MCF 10A (cell line): ENCODE measurements around the gene TRAF1. TPM values are rescaled to one million over a fixed set of nuclear protein-coding genes. Genes with fewer than 3 reads are reported as not detected.
A peak's percentile ranks its signal among the peaks of the same experiment; 100 is the strongest.

ENCODE experiments used
- BruUV-seq: library from RNA; stranded (reverse); fragments of 400-500 nt; replicated peaks from 2 replicates; lab custom pipeline; 2021; lab: Mats Ljungman, UMichigan
- CTCF ChIA-PET: fragments of 300-600 bp; sonication (Branson Sonifier 250); formaldehyde crosslinking; extraction: SDS; loops from one replicate; lab custom pipeline; 2021; ENCODE audit warnings: antibody characterized with exemption, inconsistent platforms; lab: Yijun Ruan, JAX
- POLR2A ChIA-PET: fragments of 300-600, 350-650 bp; sonication (Branson Sonifier 250); formaldehyde crosslinking; extraction: SDS; loops from one replicate; lab custom pipeline; 2020; ENCODE audit warnings: antibody characterized with exemption, inconsistent platforms; lab: Yijun Ruan, JAX
- DNase-seq: peaks from one replicate; pipeline ENCODE4 v3.0.0-alpha.2; 2018; ENCODE audit not compliant: unreplicated experiment
- H3K27ac Mint-ChIP-seq: one replicate; pipeline ENCODE4 v1.8.0; 2022; ENCODE audit warnings: mild to moderate bottlenecking, low read depth, mixed read lengths; ENCODE audit not compliant: unreplicated experiment
- H3K27me3 Mint-ChIP-seq: one replicate; pipeline ENCODE4 v1.8.0; 2022; ENCODE audit warnings: mixed read lengths; ENCODE audit not compliant: insufficient read depth, unreplicated experiment
- H3K36me3 Mint-ChIP-seq: one replicate; pipeline ENCODE4 v1.8.0; 2022; ENCODE audit warnings: mild to moderate bottlenecking, moderate library complexity, mixed read lengths; ENCODE audit not compliant: insufficient read depth, unreplicated experiment
- H3K4me1 Mint-ChIP-seq: one replicate; pipeline ENCODE4 v1.8.0; 2022; ENCODE audit warnings: mixed read lengths; ENCODE audit not compliant: insufficient read depth, unreplicated experiment
- H3K4me3 Mint-ChIP-seq: one replicate; pipeline ENCODE4 v1.8.0; 2022; ENCODE audit warnings: mild to moderate bottlenecking, moderate library complexity, mixed read lengths; ENCODE audit not compliant: unreplicated experiment
- H3K9me3 Mint-ChIP-seq: one replicate; pipeline ENCODE4 v1.8.0; 2022; ENCODE audit warnings: mixed read lengths; ENCODE audit not compliant: unreplicated experiment
- intact Hi-C: fragments of 100-400 bp; cut with micrococcal nuclease; formaldehyde crosslinking; loops from 2 replicates; pipeline ENCODE4 v1.14.1; 2022
- total RNA-seq: library from RNA; stranded (reverse); gene quantifications from 2 replicates; pipeline ENCODE4 v1.2.3, GENCODE V29; 2022
- TF ChIP-seq, protein P1 (sequence below): fragments of 200-600 bp; IDR thresholded peaks from one replicate; pipeline ENCODE4 v1.8.0; 2022; ENCODE audit warnings: antibody characterized with exemption, mild to moderate bottlenecking; ENCODE audit not compliant: unreplicated experiment

TRAF1 gene
- total RNA-seq, 1 experiment from 2014 or later, result 0.84 TPM

DNA sequence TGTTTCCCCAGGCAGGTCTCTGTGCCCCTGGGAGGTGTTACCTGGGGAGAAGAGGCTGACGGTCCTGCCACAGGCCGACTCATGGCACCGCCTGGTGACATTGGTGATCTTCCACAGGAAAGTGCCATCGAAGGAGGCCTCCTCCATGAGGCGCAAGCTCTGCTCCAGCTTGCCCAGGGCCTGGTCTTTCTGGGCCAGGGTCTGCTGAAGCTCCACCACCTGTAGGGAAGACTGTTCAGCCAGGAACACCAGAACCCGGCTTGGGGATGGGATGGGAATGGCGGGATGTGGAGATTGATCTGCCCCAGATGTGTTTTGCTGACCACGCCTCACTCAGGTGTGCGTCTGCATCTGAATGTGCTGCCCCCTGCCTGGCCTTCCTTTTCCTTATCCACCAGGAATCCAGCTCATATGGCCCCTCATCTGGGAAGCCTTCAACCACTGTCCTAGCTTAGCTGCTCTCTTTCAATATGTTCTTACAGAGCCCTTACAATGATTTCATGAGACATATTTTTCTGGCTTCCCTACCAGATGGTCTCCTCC, 15.2 kb downstream of the TRAF1 start:
- BruUV-seq, result no TSS peak
- intact Hi-C loops, result no loop called here
- DNase-seq, result no peak
- ChIA-PET CTCF (interaction anchor here (0.5 to 1.4 kb wide), 5 partner anchors 25 to 460 kb away, joined by 3 to 5 read pairs (median 4); no protein-coding TSS in a partner anchor), POLR2A (no interaction called here)
- TF ChIP-seq, protein P1, sequence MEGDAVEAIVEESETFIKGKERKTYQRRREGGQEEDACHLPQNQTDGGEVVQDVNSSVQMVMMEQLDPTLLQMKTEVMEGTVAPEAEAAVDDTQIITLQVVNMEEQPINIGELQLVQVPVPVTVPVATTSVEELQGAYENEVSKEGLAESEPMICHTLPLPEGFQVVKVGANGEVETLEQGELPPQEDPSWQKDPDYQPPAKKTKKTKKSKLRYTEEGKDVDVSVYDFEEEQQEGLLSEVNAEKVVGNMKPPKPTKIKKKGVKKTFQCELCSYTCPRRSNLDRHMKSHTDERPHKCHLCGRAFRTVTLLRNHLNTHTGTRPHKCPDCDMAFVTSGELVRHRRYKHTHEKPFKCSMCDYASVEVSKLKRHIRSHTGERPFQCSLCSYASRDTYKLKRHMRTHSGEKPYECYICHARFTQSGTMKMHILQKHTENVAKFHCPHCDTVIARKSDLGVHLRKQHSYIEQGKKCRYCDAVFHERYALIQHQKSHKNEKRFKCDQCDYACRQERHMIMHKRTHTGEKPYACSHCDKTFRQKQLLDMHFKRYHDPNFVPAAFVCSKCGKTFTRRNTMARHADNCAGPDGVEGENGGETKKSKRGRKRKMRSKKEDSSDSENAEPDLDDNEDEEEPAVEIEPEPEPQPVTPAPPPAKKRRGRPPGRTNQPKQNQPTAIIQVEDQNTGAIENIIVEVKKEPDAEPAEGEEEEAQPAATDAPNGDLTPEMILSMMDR, result no peak
- Mint-ChIP-seq H3K27me3 (no peaks in the 10 kb centered on the region), H3K4me1 (peaks cover 15% of the 10 kb centered on the region), H3K4me3 (no peak overlapping the region), H3K9me3 (no peaks in the 10 kb centered on the region), H3K27ac (peak overlapping the region; percentile 61), H3K36me3 (peaks cover 7% of the 10 kb centered on the region)

GRCh38 chr9:120910643-120911042, 16.0 kb downstream of the TRAF1 start:
- BruUV-seq, result no TSS peak
- no peaks in the 10 kb centered on the region for H3K27me3 Mint-ChIP-seq
- H3K4me1 Mint-ChIP-seq, result peaks cover 14% of the 10 kb centered on the region
- intact Hi-C loops, result no loop called here
- ChIA-PET POLR2A (no interaction called here), CTCF (interaction anchor here (0.8 to 1.4 kb wide), 2 partner anchors 155 to 461 kb away, joined by 4 read pairs; no protein-coding TSS in a partner anchor)
- peak; percentile 76 for DNase-seq
- peak overlapping the region; percentile 61 for H3K27ac Mint-ChIP-seq
- TF ChIP-seq, protein P1, result no peak
- H3K36me3 Mint-ChIP-seq, result peaks cover 7% of the 10 kb centered on the region
- H3K4me3 Mint-ChIP-seq, result no peak overlapping the region
- no peaks in the 10 kb centered on the region for H3K9me3 Mint-ChIP-seq

- DNase-seq, result peak; percentile 67
- CTCF ChIA-PET, result no interaction called here
- POLR2A ChIA-PET, result no interaction called here
- TF ChIP-seq, protein P1, result no peak
- H3K27ac Mint-ChIP-seq, result no peak overlapping the region
- no peaks in the 10 kb centered on the region for H3K9me3 Mint-ChIP-seq
- peaks cover 11% of the 10 kb centered on the region for H3K4me1 Mint-ChIP-seq
- H3K4me3 Mint-ChIP-seq, result no peak overlapping the region
- BruUV-seq, result no TSS peak
- intact Hi-C loops, result no loop called here
- H3K36me3 Mint-ChIP-seq, result peaks cover 7% of the 10 kb centered on the region
- H3K27me3 Mint-ChIP-seq, result no peaks in the 10 kb centered on the region
Measured at GRCh38 chr9:120909904-120910303, 16.7 kb downstream of the TRAF1 start.

GRCh38 chr9:120905315-120906164, 21.1 kb downstream of the TRAF1 start:
- TF ChIP-seq, protein P1, result no peak
- POLR2A ChIA-PET, result no interaction called here
- CTCF ChIA-PET, result no interaction called here
- intact Hi-C loops, result no loop called here
- Mint-ChIP-seq H3K36me3 (no peaks in the 10 kb centered on the region), H3K27ac (no peak overlapping the region), H3K27me3 (no peaks in the 10 kb centered on the region), H3K4me3 (no peak overlapping the region), H3K9me3 (no peaks in the 10 kb centered on the region), H3K4me1 (no peaks in the 10 kb centered on the region)
- DNase-seq, result no peak
- BruUV-seq, result no TSS peak
